ENCODE measurements around the gene DNAJB8.

The DNAJB8 gene

DNA sequence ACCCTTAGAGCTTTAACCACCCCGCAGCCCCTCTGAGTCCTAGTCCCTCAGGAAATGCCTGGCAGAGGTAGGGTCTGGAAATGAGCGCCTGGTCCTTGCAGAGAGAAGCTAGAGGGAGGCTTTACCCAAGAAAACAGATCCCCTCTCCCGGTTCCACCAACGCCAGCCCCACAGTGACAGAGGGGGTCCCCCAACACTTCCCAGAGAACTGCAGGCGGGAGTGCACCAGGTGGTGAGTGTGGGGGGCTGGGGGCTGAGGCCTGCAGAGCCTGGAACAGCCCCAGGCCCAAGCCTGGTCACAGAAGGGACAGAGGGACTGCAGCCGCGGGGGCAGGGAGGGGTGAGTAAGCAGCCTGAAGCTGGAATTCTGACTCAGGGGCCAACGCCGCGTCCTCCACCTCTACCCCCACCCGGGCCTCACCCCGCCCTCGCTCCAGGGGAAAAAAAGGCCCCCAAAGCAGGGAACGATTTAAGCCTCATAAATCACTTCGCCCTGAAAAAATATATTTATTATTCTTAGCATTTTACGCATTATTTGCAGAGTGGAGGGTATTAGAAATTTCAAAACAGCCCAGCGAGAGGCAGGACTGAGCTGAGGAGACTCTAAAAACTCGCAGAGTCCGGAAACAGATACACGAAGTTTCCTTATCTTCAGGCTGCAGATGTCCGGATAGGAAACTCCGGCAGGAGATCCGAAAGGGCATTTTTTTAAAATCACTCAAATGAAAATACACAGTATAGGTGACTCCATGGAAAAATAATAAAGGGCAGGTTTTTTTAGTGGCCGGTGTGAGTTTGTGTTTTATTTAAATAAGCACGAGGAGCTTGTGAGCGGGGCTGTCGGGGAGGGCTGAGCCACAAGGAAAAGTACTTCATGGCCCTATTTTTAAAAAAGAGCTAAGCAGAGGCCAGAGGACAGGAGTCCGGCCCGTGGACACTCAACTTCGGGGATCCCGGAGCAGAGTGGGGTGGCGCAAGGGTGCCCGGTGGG lies 16.3 kb upstream of the DNAJB8 start:
- DNase-seq (ENCODE audit: low spot score), result peak; percentile 94

DNA sequence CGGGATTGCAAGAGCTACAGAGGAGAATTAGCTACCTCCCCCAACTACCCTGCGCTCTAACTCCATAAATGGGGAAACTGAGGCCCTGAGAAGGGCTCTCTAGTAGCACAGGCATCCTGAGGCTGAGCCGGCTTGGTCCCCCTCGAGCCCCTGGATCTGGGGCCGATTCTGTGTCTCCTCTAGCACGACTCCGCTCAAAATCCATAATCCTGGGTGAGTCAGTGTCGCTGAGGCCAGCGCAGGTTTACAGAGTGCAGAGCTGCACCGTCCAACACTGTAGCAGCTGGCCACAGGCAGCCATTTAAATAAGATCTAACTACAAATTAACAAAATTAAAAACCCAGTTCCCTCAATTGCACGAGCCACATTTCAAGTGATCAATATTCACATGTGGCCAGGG lies 15.5 kb upstream of the DNAJB8 start:
- no peak for DNase-seq (ENCODE audit: low spot score)

- DNase-seq (ENCODE audit: low spot score), result no peak
Observed at GRCh38 chr3:128481438-128481942, 14.8 kb upstream of the DNAJB8 start.

GRCh38 chr3:128480717-128481437 lies 14.2 kb upstream of the DNAJB8 start:
- DNase-seq (ENCODE audit: low spot score), result no peak

GRCh38 chr3:128480278-128480677 lies 13.6 kb upstream of the DNAJB8 start:
- DNase-seq (ENCODE audit: low spot score), result no peak

- no peak for DNase-seq (ENCODE audit: low spot score)
Observed at GRCh38 chr3:128479558-128480086, 12.9 kb upstream of the DNAJB8 start.

- DNase-seq (ENCODE audit: low spot score), result no peak
Observed at GRCh38 chr3:128478576-128479506, 12.2 kb upstream of the DNAJB8 start.

DNA sequence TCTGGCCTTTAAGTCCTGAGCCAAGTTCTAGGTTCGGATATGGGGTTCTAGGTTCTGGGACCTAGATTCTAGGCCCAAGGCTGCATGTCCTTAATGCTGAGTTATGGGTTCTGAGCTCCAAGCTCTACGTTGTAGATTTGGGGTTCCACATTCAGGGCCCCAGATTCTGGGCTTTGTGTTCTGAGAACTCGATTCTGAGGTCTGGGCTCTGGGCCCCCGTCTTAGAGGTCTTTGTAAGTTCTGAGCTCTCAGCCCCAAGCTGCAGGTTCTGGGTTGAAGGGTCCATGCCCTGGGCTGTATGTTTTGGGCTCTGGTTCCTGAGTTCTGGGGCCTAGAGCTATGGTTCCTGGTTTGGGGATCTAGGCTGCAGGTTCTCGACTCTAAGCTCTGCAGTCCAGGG lies 10.0 kb upstream of the DNAJB8 start:
- no peak for DNase-seq (ENCODE audit: low spot score)

DNA sequence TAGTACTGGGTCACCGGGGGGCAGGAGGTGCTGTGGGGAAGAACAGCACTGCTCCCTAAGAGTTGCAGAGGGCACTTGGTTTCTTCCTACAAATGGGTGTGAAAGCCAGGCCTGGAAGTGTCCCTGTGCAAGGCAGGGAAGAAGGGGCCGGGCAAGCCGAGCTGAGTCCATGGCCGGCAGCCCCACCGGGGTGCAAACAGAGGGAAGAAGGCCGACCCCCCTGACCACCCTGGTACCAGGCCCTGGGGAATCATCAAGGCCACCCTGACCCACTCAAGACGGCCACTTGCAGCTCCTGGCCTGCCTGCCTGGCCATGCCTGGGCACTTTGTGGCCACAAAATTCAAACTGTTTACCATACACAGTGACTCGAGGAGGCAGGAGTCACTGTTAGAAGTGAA lies 8.7 kb upstream of the DNAJB8 start:
- no peak for DNase-seq (ENCODE audit: low spot score)

DNA sequence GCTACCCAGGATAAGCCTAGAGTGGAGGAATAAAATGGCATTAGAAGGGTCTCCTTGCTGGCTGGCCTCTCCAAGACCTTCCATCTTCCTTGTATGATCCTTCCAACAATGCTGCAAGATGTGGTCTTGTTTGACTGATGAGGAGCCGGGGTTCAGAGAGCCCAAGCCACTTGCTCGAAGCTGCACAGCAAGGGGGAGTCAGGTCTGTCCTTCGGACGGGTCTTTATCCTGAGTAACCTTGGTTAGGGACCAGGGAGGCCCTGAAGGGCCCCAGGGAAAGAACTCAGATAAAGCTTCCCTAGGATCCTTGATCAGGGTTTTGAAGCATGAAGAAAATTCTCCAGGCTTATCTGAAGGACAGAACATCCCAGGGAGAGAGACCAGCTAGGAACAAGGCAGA lies 7.0 kb upstream of the DNAJB8 start:
- no peak for DNase-seq (ENCODE audit: low spot score)

DNA sequence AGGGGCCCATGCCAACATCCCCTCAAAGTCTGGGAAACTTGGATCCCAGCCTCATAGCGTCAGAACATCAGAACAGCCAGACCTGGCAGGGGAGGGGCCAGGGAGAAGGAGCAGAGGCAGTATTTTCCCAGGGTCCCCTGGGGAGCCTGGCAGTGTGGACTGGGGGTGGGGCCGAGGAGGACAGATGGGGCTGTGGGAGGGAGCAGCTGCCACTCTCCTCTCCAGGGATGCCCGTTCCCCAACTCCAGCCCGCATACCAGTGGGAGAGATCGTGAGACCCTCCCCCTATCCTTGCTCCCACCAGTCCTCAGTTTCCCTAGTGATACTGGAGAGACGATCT lies 6.5 kb upstream of the DNAJB8 start:
- DNase-seq (ENCODE audit: low spot score), result no peak

- DNase-seq (ENCODE audit: low spot score), result no peak
Observed at GRCh38 chr3:128472449-128473179, 5.9 kb upstream of the DNAJB8 start.

DNA sequence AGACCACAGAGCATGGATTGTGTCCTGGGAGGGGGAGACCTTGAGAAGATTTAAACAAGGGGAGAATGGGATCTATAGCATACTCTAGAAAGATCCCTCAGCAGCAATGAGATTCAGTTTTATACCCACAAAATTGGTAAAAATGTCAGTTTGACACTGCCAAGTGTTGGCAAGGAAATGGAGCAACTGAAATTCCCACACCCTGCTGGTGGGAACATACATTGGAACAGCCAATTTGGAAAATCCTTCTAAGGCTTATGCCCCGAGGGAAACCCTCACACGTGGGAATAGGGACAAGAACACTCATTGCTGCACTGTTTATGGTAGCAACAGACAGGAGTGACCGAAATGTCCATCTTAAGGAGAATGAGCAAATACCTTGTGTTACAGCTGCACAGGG lies 5.0 kb upstream of the DNAJB8 start:
- DNase-seq (ENCODE audit: low spot score), result no peak

DNA sequence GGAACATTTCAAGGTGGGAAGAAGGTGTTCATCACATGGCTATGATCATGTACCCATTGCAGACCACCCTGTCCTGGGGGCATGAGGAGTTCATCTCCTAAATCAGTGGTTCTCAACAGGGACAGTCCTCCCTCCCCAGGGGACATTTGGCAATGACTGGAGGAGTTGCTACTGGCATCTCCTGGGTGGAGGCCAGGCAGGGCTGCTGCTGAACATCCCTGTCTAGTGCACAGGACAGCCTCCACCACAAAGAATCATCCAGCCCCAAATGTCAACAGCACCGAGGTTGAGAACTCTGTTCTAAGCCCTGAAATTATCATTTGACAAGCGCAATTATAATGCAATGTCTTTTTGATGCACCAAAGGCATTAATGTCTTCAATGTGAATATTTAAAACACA lies 4.4 kb upstream of the DNAJB8 start:
- no peak for DNase-seq (ENCODE audit: low spot score)

GRCh38 chr3:128470134-128470899 lies 3.6 kb upstream of the DNAJB8 start:
- DNase-seq (ENCODE audit: low spot score), result no peak

DNA sequence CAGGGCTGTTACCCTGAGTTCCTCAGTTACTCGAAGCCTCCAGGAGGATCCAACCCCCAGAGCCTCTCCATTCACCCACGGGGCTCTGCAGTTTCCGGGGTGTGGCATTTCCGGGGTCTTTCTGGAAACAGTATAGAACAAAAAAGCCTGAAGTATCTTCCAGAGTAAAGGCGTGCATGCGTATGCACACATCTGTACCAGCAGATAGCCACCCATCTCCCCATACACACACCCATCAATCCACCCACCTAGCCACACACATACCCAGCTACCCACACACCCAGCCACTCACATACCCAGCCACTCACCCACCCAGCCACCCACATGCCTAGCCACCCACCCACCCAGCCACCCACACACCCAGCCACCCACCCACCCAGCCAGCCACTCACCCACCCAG lies 2.9 kb upstream of the DNAJB8 start:
- DNase-seq (ENCODE audit: low spot score), result no peak

GRCh38 chr3:128468791-128469527 lies 2.3 kb upstream of the DNAJB8 start:
- no peak for DNase-seq (ENCODE audit: low spot score)

DNA sequence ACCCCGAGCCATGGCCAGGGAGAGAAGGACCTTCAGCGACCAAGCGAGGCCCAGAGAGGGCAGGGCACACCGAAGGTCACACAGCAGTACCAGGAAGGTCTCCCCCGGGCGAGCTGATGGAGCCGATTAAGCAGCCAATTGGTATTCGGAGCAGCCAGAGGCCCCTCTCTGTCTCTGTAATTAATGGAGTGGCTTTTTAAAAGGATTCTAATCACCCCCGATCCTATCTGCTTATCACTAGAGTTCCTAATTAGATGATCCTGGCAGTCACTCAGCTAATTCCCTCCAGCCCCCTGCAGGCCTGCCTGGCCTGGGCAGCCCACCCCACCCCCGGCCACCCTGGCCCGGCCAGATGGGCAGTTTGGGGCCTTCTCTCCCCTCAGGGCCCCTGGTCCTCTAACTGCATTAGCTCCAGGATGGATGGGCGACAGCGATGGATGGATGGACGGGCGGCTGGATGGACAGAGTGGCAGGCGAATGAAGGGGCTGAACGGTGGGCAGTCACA lies 1.6 kb upstream of the DNAJB8 start:
- DNase-seq (ENCODE audit: low spot score), result no peak

- no peak for DNase-seq (ENCODE audit: low spot score)
Observed at GRCh38 chr3:128464702-128465101, 2.0 kb downstream of the DNAJB8 start.
